H1 (cell line): Measurements from ENCODE around the gene LYPD1. TPM values are rescaled to one million over a fixed set of nuclear protein-coding genes. Genes with fewer than 3 reads are reported as not detected.
"Not testable (repeated sequence)": the region's sequence is repeated elsewhere in the genome, so short reads cannot be mapped to it uniquely, and the experiment has no call there.

Experiments used
- CTCF ChIA-PET: fragments of 300-600 bp; sonication (Branson Sonifier 250); formaldehyde crosslinking; loops from one replicate; lab custom pipeline; 2021; ENCODE audit not compliant: partially characterized antibody; lab: Charles Lee
- POLR2A ChIA-PET: fragments of 300-600 bp; sonication (Branson Sonifier 250); formaldehyde crosslinking; loops from one replicate; lab custom pipeline; 2021; ENCODE audit warnings: inconsistent platforms; ENCODE audit not compliant: partially characterized antibody; lab: Charles Lee
- DNase-seq, 2 experiments: peaks; one replicate each; pipeline versions ENCODE4 v3.0.0 to v3.0.0-alpha.2; 2010 to 2022; ENCODE audit warnings: low spot score in 2 of 2, low read depth in 1 of 2, mixed read lengths in 1 of 2
- FAIRE-seq: peaks from 2 replicates; lab custom pipeline; 2011; peaks lifted over from hg19 to GRCh38; lab: Jason Lieb, UNC
- H2AFZ ChIP-seq: 2 replicates; pipeline ENCODE4 v1.8.1; 2012; ENCODE audit warnings: low read length, inconsistent platforms
- H2AK5ac ChIP-seq: 2 replicates; pipeline ENCODE4 v1.6.1; 2013; ENCODE audit warnings: low read depth, low read length
- H2BK120ac ChIP-seq: replicated peaks from 2 replicates; pipeline ENCODE3; 2013; ENCODE audit warnings: low read depth, low read length, inconsistent platforms
- H2BK12ac ChIP-seq: 2 replicates; pipeline ENCODE4 v1.6.1; 2013; ENCODE audit warnings: low read depth, low read length
- H2BK15ac ChIP-seq: 2 replicates; pipeline ENCODE4 v1.6.1; 2013; ENCODE audit warnings: low read length
- H2BK20ac ChIP-seq: 2 replicates; pipeline ENCODE4 v1.6.1; 2013; ENCODE audit warnings: low read length
- H2BK5ac ChIP-seq: 2 replicates; pipeline ENCODE4 v1.6.1; 2013; ENCODE audit warnings: low read depth, low read length
- H3K14ac ChIP-seq: 2 replicates; pipeline ENCODE4 v1.6.1; 2013; ENCODE audit warnings: inconsistent platforms; ENCODE audit not compliant: insufficient read length
- H3K18ac ChIP-seq: 2 replicates; pipeline ENCODE4 v1.6.1; 2013; ENCODE audit warnings: low read length; ENCODE audit errors: extremely low read depth
- H3K23ac ChIP-seq: 2 replicates; pipeline ENCODE4 v1.6.1; 2013; ENCODE audit warnings: inconsistent platforms; ENCODE audit not compliant: insufficient read length
- H3K23me2 ChIP-seq: 2 replicates; pipeline ENCODE4 v1.6.1; 2013; ENCODE audit warnings: low read depth, low read length
- H3K27ac ChIP-seq: 2 replicates; pipeline ENCODE4 v1.6.1; 2011; ENCODE audit warnings: low read depth, low read length, inconsistent platforms
- H3K27me3 ChIP-seq, 4 experiments: replicated peaks in 1 of 4; 1 replicate in 1 of 4; 2 replicates in 3 of 4; pipeline versions ENCODE4 v1.6.1 to v1.8.1; 2011 to 2013; ENCODE audit warnings: low read length in 3 of 4, mild to moderate bottlenecking in 3 of 4, inconsistent platforms in 2 of 4, mixed read lengths in 2 of 4, moderate library complexity in 1 of 4; ENCODE audit not compliant: control insufficient read depth in 3 of 4, insufficient read depth in 3 of 4; ENCODE audit errors: extremely low read depth in 1 of 4
- H3K36me3 ChIP-seq, 4 experiments: 2 replicates each; pipeline versions ENCODE4 v1.6.1 to v1.8.1; 2011 to 2013; ENCODE audit warnings: mild to moderate bottlenecking in 4 of 4, low read length in 3 of 4, moderate library complexity in 2 of 4, control low read depth in 1 of 4, inconsistent platforms in 1 of 4; ENCODE audit not compliant: insufficient read depth in 4 of 4, control insufficient read depth in 2 of 4
- H3K4ac ChIP-seq: replicated peaks from 2 replicates; pipeline ENCODE3; 2013; ENCODE audit warnings: low read length, low read depth, mixed read lengths, inconsistent platforms; ENCODE audit not compliant: insufficient read length
- H3K4me1 ChIP-seq, 4 experiments: replicated peaks in 1 of 4; 1 replicate in 1 of 4; 2 replicates in 3 of 4; pipeline versions ENCODE4 v1.6.1 to v1.8.1; 2011 to 2013; ENCODE audit warnings: low read length in 3 of 4, inconsistent platforms in 2 of 4, mixed read lengths in 1 of 4; ENCODE audit not compliant: insufficient read depth in 4 of 4, control insufficient read depth in 3 of 4
- H3K4me2 ChIP-seq, 2 experiments: 2 replicates each; pipeline versions ENCODE4 v1.6.1 to v1.8.1; 2011 to 2013; ENCODE audit warnings: low read depth in 2 of 2, low read length in 2 of 2, control low read depth in 1 of 2, inconsistent platforms in 1 of 2, mild to moderate bottlenecking in 1 of 2; ENCODE audit not compliant: insufficient read depth in 1 of 2
- H3K4me3 ChIP-seq, 4 experiments: fragments of 200-600, 300-600 bp in 1 of 4; sonication (generic), shearing (Covaris generic), sonication (Bioruptor Twin) in 1 of 4; 2 replicates each; pipeline versions ENCODE4 v1.5.1 to v1.8.1; 2011 to 2016; ENCODE audit warnings: low read length in 4 of 4, low read depth in 3 of 4, control low read depth in 2 of 4, inconsistent platforms in 2 of 4, mild to moderate bottlenecking in 2 of 4, mixed read lengths in 1 of 4, moderate library complexity in 1 of 4; ENCODE audit not compliant: insufficient read depth in 2 of 4; ENCODE audit errors: extremely low read depth in 1 of 4
- H3K56ac ChIP-seq: replicated peaks from 2 replicates; pipeline ENCODE3; 2013; ENCODE audit warnings: low read depth, mild to moderate bottlenecking, mixed read lengths, low read length, inconsistent platforms; ENCODE audit not compliant: insufficient read length
- H3K79me1 ChIP-seq: 2 replicates; pipeline ENCODE4 v1.6.1; 2013; ENCODE audit warnings: low read depth, low read length, control low read depth
- H3K79me2 ChIP-seq, 2 experiments: 2 replicates each; pipeline versions ENCODE4 v1.6.1 to v1.8.1; 2012 to 2013; ENCODE audit warnings: low read length in 2 of 2, mild to moderate bottlenecking in 2 of 2, inconsistent platforms in 1 of 2; ENCODE audit not compliant: insufficient read depth in 2 of 2, control insufficient read depth in 1 of 2
- H3K9ac ChIP-seq, 4 experiments: replicated peaks in 1 of 4; 1 replicate in 1 of 4; 2 replicates in 3 of 4; pipeline versions ENCODE4 v1.6.1 to v1.8.1; 2011 to 2013; ENCODE audit warnings: low read depth in 3 of 4, low read length in 3 of 4, control low read depth in 2 of 4, mild to moderate bottlenecking in 2 of 4, moderate library complexity in 2 of 4, inconsistent platforms in 1 of 4; ENCODE audit errors: extremely low read depth in 1 of 4
- H3K9me3 ChIP-seq, 2 experiments: 2 replicates each; pipeline versions ENCODE4 v1.6.1 to v1.8.1; 2012 to 2013; ENCODE audit warnings: mild to moderate bottlenecking in 2 of 2, moderate library complexity in 2 of 2, control low read depth in 1 of 2, inconsistent platforms in 1 of 2, low read depth in 1 of 2, low read length in 1 of 2, mixed read lengths in 1 of 2; ENCODE audit not compliant: insufficient read depth in 2 of 2
- H4K20me1 ChIP-seq, 2 experiments: replicated peaks in 1 of 2; 2 replicates each; pipeline versions ENCODE3 to v1.8.1; 2011 to 2013; ENCODE audit warnings: inconsistent platforms in 2 of 2, low read length in 2 of 2, mild to moderate bottlenecking in 1 of 2; ENCODE audit not compliant: insufficient read depth in 2 of 2, control insufficient read depth in 1 of 2
- H4K5ac ChIP-seq: 2 replicates; pipeline ENCODE4 v1.6.1; 2013; ENCODE audit warnings: low read length, low read depth, mixed read lengths, inconsistent platforms; ENCODE audit not compliant: insufficient read length
- H4K8ac ChIP-seq: 2 replicates; pipeline ENCODE4 v1.8.0; 2013; ENCODE audit warnings: mild to moderate bottlenecking, moderate library complexity, low read length, inconsistent platforms; ENCODE audit not compliant: insufficient read depth; ENCODE audit errors: extremely low read depth
- H4K91ac ChIP-seq: replicated peaks from 2 replicates; pipeline ENCODE3; 2013; ENCODE audit warnings: low read length, mixed read lengths, inconsistent platforms; ENCODE audit not compliant: insufficient read length
- SIN3A ChIP-seq, 2 experiments: IDR thresholded peaks in 1 of 2; conservative IDR thresholded peaks in 1 of 2; 2 replicates each; pipeline ENCODE4 v1.6.1; 2011 to 2012; ENCODE audit warnings: low read length in 2 of 2, improper control_type of control experiment in 1 of 2, low read depth in 1 of 2, mild to moderate bottlenecking in 1 of 2
- WGBS, 2 experiments: shearing (Covaris generic) in 1 of 2; methylation state at CpG; one replicate each; pipeline versions ENCODE4 v1.1.6 to v1.1.7; 2013 to 2015; ENCODE audit warnings: low lambda C conversion rate in 2 of 2, mixed read lengths in 2 of 2, inconsistent platforms in 1 of 2, low coverage in 1 of 2, missing lambda C conversion rate in 1 of 2; ENCODE audit not compliant: insufficient replicate concordance in 2 of 2, insufficient coverage in 1 of 2, insufficient read length in 1 of 2; ENCODE audit errors: extremely low coverage in 1 of 2, missing lambda C conversion rate in 1 of 2; 5-methylcytosine and 5-hydroxymethylcytosine counted together
- polyA plus RNA-seq, 7 experiments: library from polyadenylated mRNA; depleted of rRNA in 3 of 7; stranded (reverse) in 5 of 7; unstranded in 2 of 7; fragments of >200 nt in 5 of 7; fragments of 200-250 nt in 2 of 7; gene quantifications; 1 replicate in 5 of 7; 2 replicates in 1 of 7; 4 replicates in 1 of 7; pipeline versions ENCODE4 v1.2.1 to v1.2.3, GENCODE V29; 2011 to 2013; ENCODE audit warnings: missing spikeins in 2 of 7, mixed read lengths in 2 of 7
- total RNA-seq: library from RNA; stranded (reverse); fragmentation: NEBNext Ultra II Directional; extraction: Animal tissue kit (Norgen Biotek cat#: 25700); gene quantifications from 2 replicates; pipeline ENCODE4 v1.2.1, GENCODE V29; 2021

The LYPD1 gene
- total and polyA plus RNA-seq, 2 of the 8 experiments (the other 6 are each of a cell fraction or from before 2014, with no cell fraction given), result 1.9 to 2.7 TPM

- no peak overlapping the region for H3K27ac ChIP-seq
- H3K9ac ChIP-seq, result no peak overlapping the region
- no peak overlapping the region for H3K56ac ChIP-seq
- H3K4me1 ChIP-seq, result no peaks in the 10 kb centered on the region
- H3K4ac ChIP-seq, result no peak overlapping the region
- no peak overlapping the region for H3K4me3 ChIP-seq
- H4K20me1 ChIP-seq, result no peaks in the 10 kb centered on the region
- no peaks in the 10 kb centered on the region for H3K36me3 ChIP-seq
- H3K23ac ChIP-seq, result no peak overlapping the region
- no peak for DNase-seq
- no peaks in the 10 kb centered on the region for H3K23me2 ChIP-seq
- ChIA-PET CTCF (interaction anchor here (1.9 kb wide), 1 partner anchor 24 kb away, joined by 3 read pairs; no protein-coding TSS in a partner anchor), POLR2A (no interaction called here)
- no peak overlapping the region for H2BK5ac ChIP-seq
- FAIRE-seq, result no peak
- H4K91ac ChIP-seq, result no peak overlapping the region
- H2BK120ac ChIP-seq, result no peak overlapping the region
- WGBS, 2 experiments, result 98% methylated on average over 2 of the region's 2 CpGs; no CpG with 5 or more reads in 1 of the 2 experiments
- H3K79me1 ChIP-seq, result no peaks in the 10 kb centered on the region
- no peak overlapping the region for H4K5ac ChIP-seq
- no peak overlapping the region for H2BK20ac ChIP-seq
- no peaks in the 10 kb centered on the region for H3K9me3 ChIP-seq
- no peak overlapping the region for H3K14ac ChIP-seq
- no peak overlapping the region for H2AK5ac ChIP-seq
- H3K27me3 ChIP-seq, result no peaks in the 10 kb centered on the region
- no peak overlapping the region for H3K4me2 ChIP-seq
- H3K79me2 ChIP-seq, result no peaks in the 10 kb centered on the region
- no peak overlapping the region for H2BK15ac ChIP-seq
- TF ChIP-seq SIN3A (conservative IDR thresholded peaks at IDR 0.05 in 1 of 2, IDR thresholded peaks at IDR 0.05 in 1 of 2; ENCODE audit: low read depth in 1 of 2, low read length in 2 of 2), result no peak
- TF ChIP-seq, all 59 proteins: peak for 0
- Histone ChIP-seq H4K8ac (no peak overlapping the region), H2AFZ (no peak overlapping the region), H2BK12ac (no peak overlapping the region), H3K18ac (no peak overlapping the region)
Measured at GRCh38 chr2:132701810-132702209, 31.8 kb upstream of the LYPD1 start.

GRCh38 chr2:132699802-132700201 lies 29.8 kb upstream of the LYPD1 start:
- H3K18ac ChIP-seq, H3K9ac ChIP-seq, DNase-seq, H3K4me1 ChIP-seq, H3K36me3 ChIP-seq, H2BK12ac ChIP-seq, H3K4me3 ChIP-seq, H2BK20ac ChIP-seq, H2AK5ac ChIP-seq, H3K27ac ChIP-seq, H2AFZ ChIP-seq, FAIRE-seq, H3K9me3 ChIP-seq, H3K14ac ChIP-seq, H3K23ac ChIP-seq, H4K20me1 ChIP-seq, H2BK5ac ChIP-seq, H3K79me1 ChIP-seq, H3K27me3 ChIP-seq, H4K91ac ChIP-seq, H3K23me2 ChIP-seq, H2BK120ac ChIP-seq, H3K79me2 ChIP-seq, H3K56ac ChIP-seq, H3K4ac ChIP-seq, H2BK15ac ChIP-seq, POLR2A ChIA-PET, H3K4me2 ChIP-seq, H4K5ac ChIP-seq, H4K8ac ChIP-seq: not testable (repeated sequence)
- CTCF ChIA-PET, result interaction anchor here (0.9 to 1.9 kb wide), 2 partner anchors 26 to 48 kb away, joined by 3 read pairs; no protein-coding TSS in a partner anchor
- WGBS, 2 experiments, result 91% methylated on average over 1 of the region's 2 CpGs; no CpG with 5 or more reads in 1 of the 2 experiments
